ENCODE measurements around the gene EPB41. TPM values are rescaled to one million over a fixed set of nuclear protein-coding genes. Genes with fewer than 3 reads are reported as not detected.

EPB41 gene
- total RNA-seq, 1 experiment from 2014 or later, result 41.7 TPM

- POLR2A ChIA-PET, result no interaction called here
- CTCF ChIA-PET, result interaction anchor here (1.1 to 1.3 kb wide), 3 partner anchors 9 to 142 kb away, joined by 3 to 4 read pairs (median 3); no protein-coding TSS in a partner anchor
- no peak overlapping the region for H3K27ac ChIP-seq (ENCODE audit: low read depth, low read length)
These were observed 23.1 kb upstream of the EPB41 start for GRCh38 chr1:28891256-28891655.

DNA sequence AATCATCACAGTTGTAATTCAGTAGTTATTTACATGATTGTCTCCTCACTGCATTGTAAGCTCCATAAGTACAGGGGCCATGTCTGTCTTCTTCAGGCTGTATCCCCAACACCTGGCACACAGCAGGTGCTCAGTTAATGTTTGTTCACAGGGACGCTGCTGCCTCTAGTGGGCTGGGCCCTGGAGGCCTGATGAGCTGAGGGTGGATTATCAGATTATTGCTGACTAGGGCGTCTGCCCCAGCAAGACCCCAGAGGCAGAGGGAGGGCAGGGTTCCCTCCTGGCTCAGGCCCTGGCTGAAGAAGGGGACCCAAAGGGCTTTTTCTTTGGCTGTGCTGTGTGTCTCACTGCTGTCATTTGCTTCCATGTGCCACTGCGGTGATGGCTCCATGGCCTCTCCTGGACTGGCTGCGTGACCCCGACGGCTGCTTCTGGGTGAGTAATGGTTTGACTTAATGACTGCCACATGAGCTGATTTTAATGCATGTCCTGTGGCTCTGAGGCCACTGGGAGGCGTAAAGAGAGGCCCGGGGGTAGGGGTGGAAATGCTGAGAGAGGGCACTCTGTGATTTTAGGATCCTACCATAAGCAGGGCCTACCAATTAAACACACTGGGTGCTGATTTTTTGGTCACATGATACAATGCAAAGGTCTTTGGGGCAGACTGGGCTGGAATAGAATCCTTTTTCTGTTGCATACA is 20.8 kb upstream of the EPB41 start:
- BruUV-seq (replicated peaks), result no TSS peak
- DNase-seq (ENCODE audit: low read depth, low spot score), result no peak
- CTCF ChIA-PET, result interaction anchor here (0.5 to 2.6 kb wide), 10 partner anchors 9 to 309 kb away, joined by 3 to 28 read pairs (median 3); partner anchors contain the start of gene EPB41

More at GRCh38 chr1:28891256-28891655, 23.1 kb upstream of the EPB41 start:
- intact Hi-C loops (cut with micrococcal nuclease), result no loop called here
- ATAC-seq, result no peak
- Histone ChIP-seq H3K27me3 (ENCODE audit: insufficient read depth, low read length) (no peaks in the 10 kb centered on the region), H2AFZ (ENCODE audit: low read depth, low read length, poor library complexity, severe bottlenecking) (no peak overlapping the region), H3K4me3 (replicated peaks in 1 of 2; ENCODE audit: low read depth in 1 of 2, low read length in 2 of 2) (no peak overlapping the region), H3K4me2 (ENCODE audit: low read length) (no peak overlapping the region), H3K9ac (ENCODE audit: low read length) (no peak overlapping the region), H3K4me1 (ENCODE audit: control insufficient read depth in 1 of 2, insufficient read depth in 2 of 2, low read length in 2 of 2) (peaks cover 4 to 20% of the 10 kb centered on the region in 2 experiments; a peak in 3 of 4 replicates), H4K20me1 (ENCODE audit: insufficient read depth) (no peaks in the 10 kb centered on the region), H3K9me2 (ENCODE audit: insufficient read depth) (no peaks in the 10 kb centered on the region), H3K79me2 (ENCODE audit: insufficient read depth, low read length) (peaks cover 5% of the 10 kb centered on the region; the same call in 1 of the 2 replicates), H3K36me3 (ENCODE audit: control insufficient read depth in 1 of 2, insufficient read depth in 2 of 2, low read length in 2 of 2) (no peaks in the 10 kb centered on the region), H3K9me3 (ENCODE audit: control insufficient read depth in 1 of 2, insufficient read depth in 1 of 2, low read depth in 1 of 2, low read length in 2 of 2) (no peaks in the 10 kb centered on the region)
- no TSS peak for BruUV-seq (replicated peaks)
- TF ChIP-seq SRF (IDR thresholded peaks at IDR 0.05; ENCODE audit: low read depth) (no peak), JUND (IDR thresholded peaks at IDR 0.05) (no peak), POLR2AphosphoS5 (IDR thresholded peaks at IDR 0.05; ENCODE audit: low read depth, low read length) (no peak)
- DNase-seq (ENCODE audit: low read depth, low spot score), result no peak
- RAD21 ChIA-PET (ENCODE audit: low non-redundant PET in 1 of 2, low total read pairs in 2 of 2, uncharacterized antibody in 2 of 2, unreplicated experiment in 2 of 2), result interaction anchor here in 1 of 2 experiments (0.7 kb wide), 1 partner anchor 108 kb away, joined by 4 read pairs; no protein-coding TSS in a partner anchor

More for the DNA sequence above, 20.8 kb upstream of the EPB41 start:
- intact Hi-C loops (cut with micrococcal nuclease), result no loop called here
- ATAC-seq, result peak; percentile 75
- H3K4me3 ChIP-seq (replicated peaks in 1 of 2; ENCODE audit: low read depth in 1 of 2, low read length in 2 of 2), result no peak overlapping the region
- H3K9me3 ChIP-seq (ENCODE audit: control insufficient read depth in 1 of 2, insufficient read depth in 1 of 2, low read depth in 1 of 2, low read length in 2 of 2), result no peaks in the 10 kb centered on the region
- H3K4me2 ChIP-seq (ENCODE audit: low read length), result no peak overlapping the region
- TF ChIP-seq RAD21 (IDR thresholded peaks at IDR 0.05; ENCODE audit: low read depth), result peak; percentile 56
- TF ChIP-seq, protein P1, sequence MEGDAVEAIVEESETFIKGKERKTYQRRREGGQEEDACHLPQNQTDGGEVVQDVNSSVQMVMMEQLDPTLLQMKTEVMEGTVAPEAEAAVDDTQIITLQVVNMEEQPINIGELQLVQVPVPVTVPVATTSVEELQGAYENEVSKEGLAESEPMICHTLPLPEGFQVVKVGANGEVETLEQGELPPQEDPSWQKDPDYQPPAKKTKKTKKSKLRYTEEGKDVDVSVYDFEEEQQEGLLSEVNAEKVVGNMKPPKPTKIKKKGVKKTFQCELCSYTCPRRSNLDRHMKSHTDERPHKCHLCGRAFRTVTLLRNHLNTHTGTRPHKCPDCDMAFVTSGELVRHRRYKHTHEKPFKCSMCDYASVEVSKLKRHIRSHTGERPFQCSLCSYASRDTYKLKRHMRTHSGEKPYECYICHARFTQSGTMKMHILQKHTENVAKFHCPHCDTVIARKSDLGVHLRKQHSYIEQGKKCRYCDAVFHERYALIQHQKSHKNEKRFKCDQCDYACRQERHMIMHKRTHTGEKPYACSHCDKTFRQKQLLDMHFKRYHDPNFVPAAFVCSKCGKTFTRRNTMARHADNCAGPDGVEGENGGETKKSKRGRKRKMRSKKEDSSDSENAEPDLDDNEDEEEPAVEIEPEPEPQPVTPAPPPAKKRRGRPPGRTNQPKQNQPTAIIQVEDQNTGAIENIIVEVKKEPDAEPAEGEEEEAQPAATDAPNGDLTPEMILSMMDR (IDR thresholded peaks at IDR 0.05 in 2 of 3, conservative IDR thresholded peaks at IDR 0.05 in 1 of 3; ENCODE audit: borderline replicate concordance in 1 of 3, insufficient read depth in 1 of 3, low read depth in 2 of 3, low read length in 2 of 3), result peak; percentile 51 to 60 (median 59)
- TF ChIP-seq JUND (IDR thresholded peaks at IDR 0.05), result no peak
- no peak overlapping the region for H3K27ac ChIP-seq (ENCODE audit: low read depth, low read length)
- POLR2A ChIA-PET, result no interaction called here
- no peaks in the 10 kb centered on the region for H3K36me3 ChIP-seq (ENCODE audit: control insufficient read depth in 1 of 2, insufficient read depth in 2 of 2, low read length in 2 of 2)
- H3K9me2 ChIP-seq (ENCODE audit: insufficient read depth), result no peaks in the 10 kb centered on the region
- H3K4me1 ChIP-seq (ENCODE audit: control insufficient read depth in 1 of 2, insufficient read depth in 2 of 2, low read length in 2 of 2), result peaks cover 4 to 5% of the 10 kb centered on the region in 2 experiments; a peak in 2 of 4 replicates
- no peaks in the 10 kb centered on the region for H3K27me3 ChIP-seq (ENCODE audit: insufficient read depth, low read length)
- RAD21 ChIA-PET (ENCODE audit: low non-redundant PET in 1 of 2, low total read pairs in 2 of 2, uncharacterized antibody in 2 of 2, unreplicated experiment in 2 of 2), result interaction anchor here in 1 of 2 experiments (0.9 to 1.4 kb wide), 2 partner anchors 8 to 140 kb away, joined by 4 to 7 read pairs; no protein-coding TSS in a partner anchor
- no peak overlapping the region for H3K9ac ChIP-seq (ENCODE audit: low read length)
- H2AFZ ChIP-seq (ENCODE audit: low read depth, low read length, poor library complexity, severe bottlenecking), result no peak overlapping the region
- H4K20me1 ChIP-seq (ENCODE audit: insufficient read depth), result no peaks in the 10 kb centered on the region
- H3K79me2 ChIP-seq (ENCODE audit: insufficient read depth, low read length), result no peaks in the 10 kb centered on the region
